Endothelial cell (in vitro differentiated cells): ENCODE data around the gene MEGF10. TPM values are rescaled to one million over a fixed set of nuclear protein-coding genes. Genes with fewer than 3 reads are reported as not detected.

ENCODE experiments used
- DNase-seq: peaks from one replicate; pipeline ENCODE4 v3.0.0; 2021; ENCODE audit warnings: low spot score
- H3K27ac Mint-ChIP-seq: one replicate; pipeline ENCODE4 v1.8.0; 2021; ENCODE audit warnings: mixed read lengths, inconsistent platforms; ENCODE audit not compliant: unreplicated experiment
- H3K27me3 Mint-ChIP-seq: one replicate; pipeline ENCODE4 v1.8.0; 2021; ENCODE audit warnings: mild to moderate bottlenecking, moderate library complexity, mixed read lengths, inconsistent platforms; ENCODE audit not compliant: unreplicated experiment
- H3K36me3 Mint-ChIP-seq: one replicate; pipeline ENCODE4 v1.8.0; 2021; ENCODE audit warnings: mild to moderate bottlenecking, low read depth, mixed read lengths, inconsistent platforms; ENCODE audit not compliant: unreplicated experiment
- H3K4me1 Mint-ChIP-seq: one replicate; pipeline ENCODE4 v1.8.0; 2021; ENCODE audit warnings: mild to moderate bottlenecking, mixed read lengths, inconsistent platforms; ENCODE audit not compliant: unreplicated experiment
- H3K4me3 Mint-ChIP-seq: one replicate; pipeline ENCODE4 v1.8.0; 2021; ENCODE audit warnings: mild to moderate bottlenecking, mixed read lengths, inconsistent platforms; ENCODE audit not compliant: unreplicated experiment
- H3K9me3 Mint-ChIP-seq: one replicate; pipeline ENCODE4 v1.8.0; 2021; ENCODE audit warnings: mixed read lengths, inconsistent platforms; ENCODE audit not compliant: unreplicated experiment
- CTCF ChIP-seq: fragments of 200-600 bp; sonication (generic); IDR thresholded peaks from one replicate; pipeline ENCODE4 v1.5.0; 2021; ENCODE audit warnings: antibody characterized with exemption; ENCODE audit not compliant: unreplicated experiment
- total RNA-seq: library from RNA; stranded (reverse); fragmentation: NEBNext Ultra II Directional; extraction: Animal tissue kit (Norgen Biotek cat#: 25700); gene quantifications from one replicate; pipeline ENCODE4 v1.2.1, GENCODE V29; 2021; ENCODE audit not compliant: unreplicated experiment

Gene MEGF10
- total RNA-seq, 1 donor from 2014 or later, result 5.6 TPM

- no peak for DNase-seq
- no peak overlapping the region for H3K4me3 Mint-ChIP-seq
- no peaks in the 10 kb centered on the region for H3K9me3 Mint-ChIP-seq
- no peaks in the 10 kb centered on the region for H3K36me3 Mint-ChIP-seq
- TF ChIP-seq CTCF, result no peak
- no peaks in the 10 kb centered on the region for H3K27me3 Mint-ChIP-seq
- H3K27ac Mint-ChIP-seq, result no peak overlapping the region
- H3K4me1 Mint-ChIP-seq, result no peaks in the 10 kb centered on the region
Observed at GRCh38 chr5:127428748-127429147, 138.2 kb downstream of the MEGF10 start.

GRCh38 chr5:127429928-127430327 is 139.3 kb downstream of the MEGF10 start:
- no peak for DNase-seq
- H3K27ac Mint-ChIP-seq, result no peak overlapping the region
- no peaks in the 10 kb centered on the region for H3K9me3 Mint-ChIP-seq
- no peaks in the 10 kb centered on the region for H3K27me3 Mint-ChIP-seq
- no peak for TF ChIP-seq CTCF
- H3K36me3 Mint-ChIP-seq, result no peaks in the 10 kb centered on the region
- H3K4me1 Mint-ChIP-seq, result no peaks in the 10 kb centered on the region
- H3K4me3 Mint-ChIP-seq, result no peak overlapping the region

- Mint-ChIP-seq H3K4me3 (no peak overlapping the region), H3K27ac (no peak overlapping the region), H3K9me3 (no peaks in the 10 kb centered on the region), H3K36me3 (no peaks in the 10 kb centered on the region), H3K4me1 (no peaks in the 10 kb centered on the region), H3K27me3 (no peaks in the 10 kb centered on the region)
- TF ChIP-seq CTCF, result no peak
- DNase-seq, result no peak
Observed at GRCh38 chr5:127430627-127431026, 140.0 kb downstream of the MEGF10 start.

GRCh38 chr5:127431977-127432585 is 141.5 kb downstream of the MEGF10 start:
- no peak for DNase-seq
- H3K36me3 Mint-ChIP-seq, result no peaks in the 10 kb centered on the region
- H3K27me3 Mint-ChIP-seq, result no peaks in the 10 kb centered on the region
- H3K4me1 Mint-ChIP-seq, result no peaks in the 10 kb centered on the region
- no peak overlapping the region for H3K27ac Mint-ChIP-seq
- no peak for TF ChIP-seq CTCF
- no peak overlapping the region for H3K4me3 Mint-ChIP-seq
- H3K9me3 Mint-ChIP-seq, result no peaks in the 10 kb centered on the region

- no peak for DNase-seq
- no peaks in the 10 kb centered on the region for H3K27me3 Mint-ChIP-seq
- H3K9me3 Mint-ChIP-seq, result no peaks in the 10 kb centered on the region
- no peaks in the 10 kb centered on the region for H3K36me3 Mint-ChIP-seq
- no peak overlapping the region for H3K27ac Mint-ChIP-seq
- no peak overlapping the region for H3K4me3 Mint-ChIP-seq
- no peak for TF ChIP-seq CTCF
- no peaks in the 10 kb centered on the region for H3K4me1 Mint-ChIP-seq
Observed at GRCh38 chr5:127433526-127433925, 142.9 kb downstream of the MEGF10 start.
